Kidney (tissue), 14 donors: ENCODE data around the gene MTF1. TPM values are rescaled to one million over a fixed set of nuclear protein-coding genes. Genes with fewer than 3 reads are reported as not detected.

Source experiments
- DNase-seq, 5 donors: peaks; one replicate each; pipeline ENCODE4 v3.0.0-alpha.2; 2013 to 2020
- FAIRE-seq: peaks from 2 replicates; lab custom pipeline; 2012; peaks lifted over from hg19 to GRCh38; lab: Jason Lieb, UNC
- H3K27ac ChIP-seq, 2 donors: one replicate each; pipeline ENCODE4 v1.7.0; 2013; ENCODE audit warnings: low read depth in 2 of 2, low read length in 2 of 2, inconsistent platforms in 1 of 2
- H3K27me3 ChIP-seq: one replicate; pipeline ENCODE4 v1.7.1; 2013; ENCODE audit warnings: low read length, inconsistent platforms; ENCODE audit not compliant: control insufficient read depth, insufficient read depth
- H3K36me3 ChIP-seq, 3 donors: one replicate each; pipeline versions ENCODE4 v1.7.0 to v1.7.1; 2013; ENCODE audit warnings: low read length in 3 of 3, control low read depth in 1 of 3, inconsistent platforms in 1 of 3; ENCODE audit not compliant: insufficient read depth in 3 of 3, control insufficient read depth in 2 of 3
- H3K4me1 ChIP-seq, 3 donors: one replicate each; pipeline versions ENCODE4 v1.7.0 to v1.7.1; 2013; ENCODE audit warnings: low read length in 3 of 3, inconsistent platforms in 1 of 3, low read depth in 1 of 3; ENCODE audit not compliant: control insufficient read depth in 2 of 3, insufficient read depth in 2 of 3
- H3K4me3 ChIP-seq, 3 donors: one replicate each; pipeline versions ENCODE4 v1.7.0 to v1.8.1; 2013; ENCODE audit warnings: low read length in 3 of 3, control low read depth in 1 of 3, inconsistent platforms in 1 of 3
- H3K9ac ChIP-seq, 3 donors: one replicate each; pipeline versions ENCODE4 v1.7.0 to v1.7.1; 2013; ENCODE audit warnings: low read length in 3 of 3, control low read depth in 1 of 3, inconsistent platforms in 1 of 3
- H3K9me3 ChIP-seq, 3 donors: one replicate each; pipeline versions ENCODE4 v1.7.0 to v1.7.1; 2013; ENCODE audit warnings: low read length in 3 of 3, control low read depth in 1 of 3, inconsistent platforms in 1 of 3; ENCODE audit not compliant: control insufficient read depth in 2 of 3, insufficient read depth in 1 of 3
- intact Hi-C: fragments of 100-400 bp; cut with DNase I; formaldehyde crosslinking; loops from one replicate; pipeline ENCODE4 v1.11.1; 2022
- polyA plus RNA-seq: library from polyadenylated mRNA; stranded (reverse); fragments of 350-450 nt; fragmentation: Illumina TruSeq; extraction: RNeasy Lipid Tissue Mini Kit (QIAGEN cat#74804); gene quantifications from one replicate; pipeline ENCODE4 v1.2.3, GENCODE V29; 2014; ENCODE audit warnings: low read depth, low replicate concordance; ENCODE audit not compliant: insufficient read depth
- total RNA-seq: library from RNA; stranded (reverse); fragmentation: NEBNext Ultra II Directional; extraction: Animal tissue kit (Norgen Biotek cat#: 25700); gene quantifications from one replicate; pipeline ENCODE4 v1.2.1, GENCODE V29; 2021
- TF ChIP-seq, protein P1 (sequence below): IDR thresholded peaks from 3 replicates; pipeline ENCODE4 v1.5.1; 2012; ENCODE audit warnings: mild to moderate bottlenecking, moderate library complexity, borderline replicate concordance; ENCODE audit not compliant: insufficient read depth; ENCODE audit errors: extremely low read depth
- donor health status: control.
- donor health status: control.
- donor health status: control.
- donor health status: control.
- donor health status: control.
- donor health status: DM: yes; HTN: yes; CAD: no.
- donor health status: Normal renal cell carcinoma (clear cell type).

Gene MTF1
- total and polyA plus RNA-seq, 2 donors from 2014 or later, result 2.2 to 26.7 TPM

DNA sequence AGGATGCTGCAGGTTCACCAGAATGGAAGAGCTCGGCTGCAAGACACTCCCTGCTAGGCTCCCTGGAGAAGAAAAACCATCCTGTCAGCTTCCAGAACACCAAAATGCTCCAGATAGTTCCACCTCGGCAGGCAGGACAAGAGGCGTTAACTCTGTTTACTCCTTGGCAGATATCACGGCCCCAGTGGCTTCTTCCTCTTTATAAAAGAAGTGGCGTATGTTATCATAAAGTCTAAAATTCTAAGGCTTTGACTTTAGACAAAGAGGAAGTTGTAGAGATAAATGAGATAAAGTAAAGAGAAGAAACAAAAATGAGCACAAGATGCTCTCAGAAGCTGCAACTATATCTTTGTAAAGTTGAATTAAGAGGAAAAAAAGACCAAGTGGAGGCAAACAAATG, 24.3 kb upstream of the MTF1 start:
- Histone ChIP-seq H3K36me3 (peaks cover 4 to 63% (median 48%) of the 10 kb centered on the region in 3 donors), H3K4me3 (no peak overlapping the region), H3K27ac (no peak overlapping the region), H3K9ac (no peak overlapping the region), H3K27me3 (no peaks in the 10 kb centered on the region), H3K4me1 (no peaks in the 10 kb centered on the region), H3K9me3 (no peaks in the 10 kb centered on the region)
- TF ChIP-seq, protein P1, sequence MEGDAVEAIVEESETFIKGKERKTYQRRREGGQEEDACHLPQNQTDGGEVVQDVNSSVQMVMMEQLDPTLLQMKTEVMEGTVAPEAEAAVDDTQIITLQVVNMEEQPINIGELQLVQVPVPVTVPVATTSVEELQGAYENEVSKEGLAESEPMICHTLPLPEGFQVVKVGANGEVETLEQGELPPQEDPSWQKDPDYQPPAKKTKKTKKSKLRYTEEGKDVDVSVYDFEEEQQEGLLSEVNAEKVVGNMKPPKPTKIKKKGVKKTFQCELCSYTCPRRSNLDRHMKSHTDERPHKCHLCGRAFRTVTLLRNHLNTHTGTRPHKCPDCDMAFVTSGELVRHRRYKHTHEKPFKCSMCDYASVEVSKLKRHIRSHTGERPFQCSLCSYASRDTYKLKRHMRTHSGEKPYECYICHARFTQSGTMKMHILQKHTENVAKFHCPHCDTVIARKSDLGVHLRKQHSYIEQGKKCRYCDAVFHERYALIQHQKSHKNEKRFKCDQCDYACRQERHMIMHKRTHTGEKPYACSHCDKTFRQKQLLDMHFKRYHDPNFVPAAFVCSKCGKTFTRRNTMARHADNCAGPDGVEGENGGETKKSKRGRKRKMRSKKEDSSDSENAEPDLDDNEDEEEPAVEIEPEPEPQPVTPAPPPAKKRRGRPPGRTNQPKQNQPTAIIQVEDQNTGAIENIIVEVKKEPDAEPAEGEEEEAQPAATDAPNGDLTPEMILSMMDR, result no peak
- DNase-seq, result no peak
- intact Hi-C loops, result no loop called here
- FAIRE-seq, result no peak

GRCh38 chr1:37879865-37880264, 20.5 kb upstream of the MTF1 start:
- H3K9me3 ChIP-seq, result no peaks in the 10 kb centered on the region
- DNase-seq (no peak), FAIRE-seq (no peak)
- H3K36me3 ChIP-seq, result peaks cover 3 to 52% (median 29%) of the 10 kb centered on the region in 3 donors
- no peaks in the 10 kb centered on the region for H3K27me3 ChIP-seq
- no peak overlapping the region for H3K9ac ChIP-seq
- H3K4me3 ChIP-seq, result no peak overlapping the region
- H3K27ac ChIP-seq, result peak overlapping the region; percentile 11 to 14
- H3K4me1 ChIP-seq, result peaks cover 0 to 4% (median 0%) of the 10 kb centered on the region in 3 donors
- intact Hi-C loops, result no loop called here
- TF ChIP-seq, protein P1, result no peak

DNA sequence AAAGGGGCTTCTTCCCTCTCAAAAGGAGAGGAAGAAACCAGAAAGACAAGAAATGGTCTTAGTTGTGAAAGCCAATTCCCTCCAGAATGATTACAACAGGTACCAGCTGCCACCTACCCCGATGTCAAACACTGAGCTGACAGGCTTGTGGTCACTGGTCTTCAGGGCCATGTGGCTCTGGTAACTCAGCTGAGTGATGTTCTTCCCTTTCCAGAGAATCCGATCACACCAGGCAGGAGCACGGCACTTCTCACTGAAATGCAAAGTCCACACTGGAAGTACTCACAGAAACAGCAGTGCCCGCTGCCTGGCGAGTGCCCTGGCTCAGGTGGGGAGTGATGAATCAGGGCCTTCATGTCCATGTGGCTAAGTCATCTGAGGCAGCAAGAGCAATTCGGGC, 18.7 kb upstream of the MTF1 start:
- Histone ChIP-seq H3K9me3 (no peaks in the 10 kb centered on the region), H3K27me3 (no peaks in the 10 kb centered on the region), H3K4me3 (no peak overlapping the region), H3K36me3 (peaks cover 3 to 67% (median 34%) of the 10 kb centered on the region in 3 donors), H3K4me1 (peaks cover 0 to 4% (median 0%) of the 10 kb centered on the region in 3 donors), H3K27ac (peak overlapping the region in 1 of 2 donors; percentile 65), H3K9ac (no peak overlapping the region)
- TF ChIP-seq, protein P1, result no peak
- peak in 3 of 5 donors; percentile 6 to 18 (median 12) for DNase-seq
- intact Hi-C loops, result no loop called here
- no peak for FAIRE-seq

DNA sequence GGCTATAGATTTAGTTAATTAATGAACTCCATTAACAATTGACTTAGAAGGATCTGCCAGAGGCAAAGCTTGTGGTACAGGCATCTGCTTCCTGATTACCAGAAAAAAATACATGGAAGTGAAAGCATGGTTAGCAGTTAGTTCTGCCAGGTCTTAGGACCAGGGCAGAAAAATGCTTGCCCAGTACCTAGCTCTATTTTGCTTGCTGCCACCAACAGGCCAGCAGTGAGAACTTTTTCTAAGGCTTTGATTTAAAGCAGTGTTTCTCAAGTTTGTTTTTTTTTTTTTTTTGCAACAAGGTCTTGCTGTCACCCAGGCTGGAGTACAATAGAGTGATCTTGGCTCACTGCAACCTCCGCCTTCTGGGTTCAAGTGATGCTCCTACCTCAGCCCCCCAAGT, 16.4 kb upstream of the MTF1 start:
- Histone ChIP-seq H3K9me3 (no peaks in the 10 kb centered on the region), H3K4me1 (peaks cover 0 to 4% (median 0%) of the 10 kb centered on the region in 3 donors), H3K9ac (no peak overlapping the region), H3K27me3 (no peaks in the 10 kb centered on the region), H3K36me3 (peaks cover 3 to 57% (median 27%) of the 10 kb centered on the region in 3 donors), H3K27ac (no peak overlapping the region), H3K4me3 (no peak overlapping the region)
- DNase-seq, result no peak
- intact Hi-C loops, result no loop called here
- TF ChIP-seq, protein P1, result no peak
- no peak for FAIRE-seq
